ENCODE measurements around the gene FOXK2.

The FOXK2 gene

DNA sequence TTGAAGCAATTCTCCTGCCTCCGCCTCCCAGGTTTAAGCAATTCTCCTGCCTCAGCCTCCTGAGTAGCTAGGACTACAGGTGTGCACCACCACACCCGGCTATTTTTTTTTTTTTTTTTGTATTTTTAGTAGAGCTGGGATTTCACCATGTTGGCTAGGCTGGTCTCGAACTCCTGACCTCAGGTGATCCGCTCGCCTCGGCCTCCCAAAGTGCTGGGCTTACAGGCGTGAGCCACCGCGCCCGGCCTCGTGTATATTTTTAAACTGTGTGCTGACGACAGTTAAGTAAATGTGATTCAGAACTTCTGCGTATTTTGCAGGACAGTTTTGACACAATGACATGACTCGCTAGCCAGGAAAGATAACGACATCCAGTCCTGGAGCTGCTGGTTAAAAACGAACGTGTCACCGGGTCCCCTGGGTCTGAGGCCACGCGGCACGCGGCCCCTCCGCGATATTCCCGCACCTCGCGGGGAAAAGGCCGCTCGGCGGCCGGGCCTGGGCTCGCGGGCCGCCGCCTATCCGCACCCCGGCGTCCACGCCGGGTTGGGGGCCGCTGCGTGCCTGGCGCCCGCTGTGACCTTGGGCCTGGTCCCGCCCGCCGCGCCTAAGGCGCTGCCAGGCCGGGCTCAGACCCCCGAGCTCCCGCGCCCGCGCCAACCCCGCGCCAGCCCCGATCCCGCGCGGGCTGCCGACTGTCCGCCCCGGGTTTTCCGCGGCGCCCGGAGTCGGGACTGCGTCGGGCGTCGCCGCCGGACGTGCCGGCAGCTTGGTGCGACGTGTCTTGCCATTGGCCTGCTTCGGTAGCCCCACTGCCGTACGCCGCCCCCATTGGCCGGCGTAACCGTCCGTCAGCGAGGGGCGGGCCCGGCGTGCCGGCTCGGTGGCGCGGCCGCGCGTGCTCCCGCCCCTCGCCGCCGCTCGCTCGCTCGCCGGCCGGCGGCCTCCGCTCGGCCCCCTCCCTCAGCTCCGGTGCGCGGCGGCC, at the start of gene FOXK2:
TSS of gene FOXK2 (plus strand) at position 907 of the 985 bp plus-strand sequence. CDS start 157 bp downstream, outside the sequence.
- no peak for FAIRE-seq

- no peak for FAIRE-seq
Observed at GRCh38 chr17:82470065-82470464, 49.5 kb upstream of the FOXK2 start.

DNA sequence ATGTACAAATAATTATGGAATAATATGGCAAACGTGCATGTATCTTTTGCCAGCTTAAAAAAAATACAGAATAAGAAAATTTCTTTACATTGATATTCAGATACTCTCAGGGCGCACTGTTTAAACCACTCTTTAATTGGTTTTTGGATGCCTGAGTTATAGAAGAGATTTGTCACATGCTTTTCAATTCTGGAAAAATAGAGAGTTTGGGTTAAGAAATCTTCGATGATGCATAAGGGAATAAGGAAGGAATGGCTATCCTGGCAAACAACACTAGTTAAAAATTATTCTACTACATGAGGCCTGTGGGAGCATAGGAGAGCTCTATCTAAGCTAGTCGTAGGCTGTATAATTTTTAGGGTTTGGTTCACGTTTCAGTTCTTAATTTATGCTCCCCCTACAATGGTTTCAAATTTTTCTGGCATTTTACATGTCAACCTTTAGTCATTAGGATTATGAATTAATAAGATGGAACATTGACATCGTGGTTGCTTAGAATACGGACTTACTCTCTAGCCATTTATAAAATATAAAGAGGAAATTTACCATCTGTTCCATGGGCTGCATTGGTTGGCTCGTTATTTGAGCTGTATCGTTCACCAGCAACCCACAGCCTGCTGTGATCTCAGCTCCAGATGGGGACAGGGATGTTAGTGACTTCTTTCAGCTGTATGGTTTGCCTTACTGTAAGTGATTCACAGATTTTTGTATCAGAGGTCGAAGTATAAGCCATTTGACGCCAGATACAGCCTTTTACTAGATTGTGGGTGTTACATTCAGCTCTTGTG, 45.1 kb upstream of the FOXK2 start:
- no peak for FAIRE-seq

GRCh38 chr17:82475458-82475857, 44.1 kb upstream of the FOXK2 start:
- no peak for FAIRE-seq

- FAIRE-seq: no peak
Observed at GRCh38 chr17:82477934-82478333, 41.6 kb upstream of the FOXK2 start.

- FAIRE-seq: no peak
Observed at GRCh38 chr17:82479602-82480001, 39.9 kb upstream of the FOXK2 start.

DNA sequence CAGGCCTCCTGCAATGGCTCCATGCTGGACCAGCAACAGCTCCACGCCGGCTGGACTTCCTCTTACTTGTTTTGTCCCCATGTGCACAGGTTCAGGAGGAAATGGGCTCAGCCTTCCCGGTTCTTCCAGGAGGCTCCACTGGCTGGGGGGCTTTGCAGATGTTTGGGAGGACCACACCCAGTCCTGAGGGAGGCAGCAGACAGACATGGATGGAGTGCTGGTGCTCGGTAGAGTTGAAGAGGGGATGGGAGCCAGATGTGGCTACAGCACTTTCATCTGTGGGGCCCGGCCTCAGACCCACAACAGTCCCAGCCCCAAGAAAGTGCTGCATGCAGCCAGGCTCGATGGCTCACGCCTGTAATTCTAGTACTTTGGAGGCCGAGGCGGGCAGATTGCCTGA, 39.2 kb upstream of the FOXK2 start:
- FAIRE-seq: no peak

DNA sequence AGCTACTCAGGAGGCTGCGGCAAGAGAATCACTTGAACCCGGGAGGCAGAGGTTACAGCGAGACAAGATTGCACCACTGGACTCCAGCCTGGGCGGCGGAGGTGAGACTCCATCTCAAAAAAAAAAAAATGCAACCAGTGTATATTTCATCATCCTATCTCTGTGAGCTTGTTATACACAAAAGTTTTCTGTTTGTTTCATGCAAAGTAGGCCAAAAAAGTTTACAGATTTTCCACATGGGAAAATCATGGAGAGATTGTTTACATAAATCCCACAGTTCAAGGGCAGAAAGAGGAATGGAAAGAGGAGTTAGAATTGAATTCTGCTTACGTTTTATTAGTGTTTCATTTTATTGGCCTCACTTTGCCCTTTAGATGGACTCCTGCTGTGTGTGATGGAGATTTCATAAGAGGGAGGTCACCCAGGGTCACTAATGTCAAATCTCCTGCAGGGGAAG, 36.3 kb upstream of the FOXK2 start:
- no peak for FAIRE-seq

GRCh38 chr17:82483836-82484235, 35.7 kb upstream of the FOXK2 start:
- FAIRE-seq: no peak

GRCh38 chr17:82486231-82487094, 33.1 kb upstream of the FOXK2 start:
- no peak for FAIRE-seq

- FAIRE-seq: no peak
Observed at GRCh38 chr17:82487910-82488309, 31.6 kb upstream of the FOXK2 start.

DNA sequence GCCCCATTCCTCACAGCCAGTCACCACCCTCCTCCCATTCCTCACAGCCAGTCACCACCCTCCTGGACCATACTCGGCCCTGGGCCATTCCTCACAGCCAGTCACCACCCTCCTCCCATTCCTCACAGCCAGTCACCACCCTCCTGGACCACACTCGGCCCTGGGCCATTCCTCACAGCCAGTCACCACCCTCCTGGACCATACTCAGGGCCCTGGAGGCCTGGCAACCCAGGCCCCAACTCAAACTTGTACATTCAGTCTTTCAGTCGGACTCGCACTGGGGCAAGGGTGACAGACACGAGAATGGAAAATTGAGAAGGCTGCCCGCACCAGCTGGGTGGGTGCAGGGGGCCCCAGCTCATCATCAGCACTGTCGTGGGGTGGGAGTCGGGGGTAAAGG, 30.4 kb upstream of the FOXK2 start:
- FAIRE-seq: no peak

DNA sequence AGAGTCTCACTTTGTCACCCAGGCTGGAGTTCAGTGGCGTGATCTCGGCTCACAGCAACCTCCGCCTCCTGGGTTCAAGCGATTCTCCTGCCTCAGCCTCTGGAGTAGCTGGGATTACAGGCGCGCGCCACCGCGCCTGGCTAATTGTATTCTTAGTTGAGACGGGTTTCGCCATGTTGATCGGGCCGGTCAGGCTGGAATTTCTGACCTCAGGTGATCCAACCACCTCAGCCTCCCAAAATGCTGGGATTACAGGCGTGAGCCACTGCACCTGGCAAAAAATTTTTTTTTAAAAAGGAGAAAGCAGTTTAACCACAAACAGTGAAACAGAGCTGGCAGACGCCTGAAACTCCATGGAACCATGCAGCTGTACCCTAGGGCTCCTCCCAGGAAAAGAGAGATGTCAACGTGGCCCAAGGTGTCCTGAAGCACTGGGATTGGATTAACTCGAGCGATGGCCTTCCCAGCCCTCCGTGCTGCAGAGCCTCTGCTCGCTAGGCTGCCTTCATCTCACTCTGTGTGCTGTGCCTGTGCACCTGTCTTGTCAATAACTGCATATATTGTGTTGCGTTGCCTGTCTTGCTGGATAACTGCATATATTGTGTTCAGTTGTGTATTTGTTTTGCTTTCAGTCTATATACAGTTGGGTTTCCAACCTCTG, 29.6 kb upstream of the FOXK2 start:
- FAIRE-seq: no peak

DNA sequence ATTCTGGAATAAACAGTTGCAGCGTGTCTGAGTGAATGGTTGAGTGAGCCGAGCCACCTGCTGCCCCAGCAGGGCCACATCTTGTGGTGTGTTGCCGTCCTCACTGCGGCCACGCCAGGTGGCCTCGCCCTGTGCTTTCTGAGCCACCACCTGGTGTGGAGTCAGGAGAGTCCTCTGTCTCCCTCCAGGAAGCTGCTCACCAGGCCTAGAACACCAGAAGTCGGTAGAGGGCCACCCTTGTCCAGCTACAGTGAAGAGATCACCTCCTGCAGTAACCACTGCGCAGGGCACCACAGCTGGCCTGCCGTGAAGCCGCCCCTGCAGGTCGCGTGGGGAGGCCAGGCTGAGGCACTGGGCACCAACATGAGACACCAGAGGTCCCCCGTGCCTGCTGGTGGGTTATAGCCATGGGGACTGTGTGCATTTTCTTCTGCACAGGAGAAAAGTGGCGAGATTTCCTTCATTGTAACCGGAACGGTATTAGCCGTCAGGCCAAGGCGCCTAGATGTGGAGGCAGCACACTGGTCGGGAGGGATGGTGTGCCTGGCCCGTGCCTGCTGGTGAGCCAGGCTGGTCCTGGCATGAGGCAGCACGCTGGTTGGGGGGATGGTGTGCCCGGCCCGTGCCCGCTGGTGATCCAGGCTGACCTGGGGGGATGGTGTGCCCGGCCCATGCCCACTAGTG, 28.9 kb upstream of the FOXK2 start:
- FAIRE-seq: no peak

GRCh38 chr17:82491196-82491530, 28.4 kb upstream of the FOXK2 start:
- FAIRE-seq: no peak

- FAIRE-seq: no peak
Observed at GRCh38 chr17:82491533-82491932, 28.0 kb upstream of the FOXK2 start.

DNA sequence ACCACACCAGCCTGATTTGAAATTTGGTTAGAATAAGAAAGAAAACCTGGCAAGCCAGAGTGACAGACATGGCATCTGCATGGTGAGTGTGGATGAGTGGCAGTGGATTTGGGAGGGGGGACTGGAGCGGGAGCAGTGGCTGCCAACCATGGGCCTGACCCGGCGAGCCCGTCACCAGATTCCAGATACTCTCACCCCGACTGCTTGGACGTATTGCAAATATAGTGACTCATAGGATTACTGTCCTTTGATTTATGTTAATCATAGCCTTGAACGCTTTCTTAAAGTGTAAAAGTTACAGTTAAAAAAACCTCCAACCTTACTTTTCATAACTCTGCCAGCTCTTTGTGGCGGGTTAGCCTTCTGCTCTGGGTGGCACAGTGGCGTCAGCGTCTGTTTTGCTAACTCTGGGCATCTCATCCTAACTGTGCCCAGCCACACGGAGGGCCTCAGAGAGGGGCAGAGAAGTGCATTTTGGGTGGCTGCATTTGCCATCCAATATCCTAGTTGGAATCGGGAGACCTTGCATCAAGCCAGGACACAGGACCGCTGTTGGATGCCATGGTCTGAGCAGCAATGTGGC, 26.8 kb upstream of the FOXK2 start:
- FAIRE-seq: no peak

DNA sequence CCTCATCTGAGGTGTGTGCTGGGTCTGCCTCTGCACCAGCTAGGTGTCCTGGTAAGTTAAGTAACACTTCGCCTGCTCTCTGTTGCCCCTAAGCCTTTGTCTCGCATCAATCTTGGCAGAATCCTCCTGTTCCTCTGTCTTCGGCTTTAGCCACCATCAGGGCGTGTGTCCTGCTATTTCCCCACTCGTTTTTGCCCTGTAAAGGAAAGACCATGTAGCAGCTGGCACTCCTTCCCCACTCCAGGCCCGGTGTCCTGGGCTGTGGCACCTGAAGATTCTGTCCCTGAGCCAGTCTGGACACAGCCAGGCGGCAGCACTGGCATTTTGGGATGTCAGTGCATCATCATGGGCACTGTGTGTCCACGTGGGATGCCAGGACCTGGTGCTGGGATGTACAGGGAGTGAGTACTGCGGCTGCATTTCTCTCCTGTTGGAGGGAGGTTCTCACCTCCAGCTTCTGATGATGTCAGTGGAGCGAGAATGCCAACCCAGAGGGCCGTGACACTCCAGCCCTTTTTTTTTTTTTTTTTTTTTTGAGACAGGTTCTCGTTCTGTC, 26.2 kb upstream of the FOXK2 start:
- no peak for FAIRE-seq

GRCh38 chr17:82494236-82495055, 25.1 kb upstream of the FOXK2 start:
- FAIRE-seq: no peak

All from endometrium (tissue), 2 donors.